Esophagus squamous epithelium (tissue), 5 donors: ENCODE data around the gene IL3RA. TPM values are rescaled to one million over a fixed set of nuclear protein-coding genes. Genes with fewer than 3 reads are reported as not detected.

Experiments used
- DNase-seq: peaks from one replicate; lab custom pipeline; 2025; lab: John Stamatoyannopoulos, UW
- H3K27ac ChIP-seq, 4 donors: fragments of 200-600 bp; sonication (generic); one replicate each; pipeline ENCODE4 v1.5.1; 2016 to 2019; ENCODE audit warnings: mild to moderate bottlenecking in 1 of 4
- H3K27me3 ChIP-seq, 4 donors: fragments of 200-600 bp; sonication (generic); 1 replicate in 3 of 4; 2 replicates in 1 of 4; pipeline versions ENCODE4 v1.5.1 to v1.6.0; 2017 to 2021; ENCODE audit warnings: antibody characterized with exemption in 1 of 4
- H3K36me3 ChIP-seq, 3 donors: fragments of 200-600 bp; sonication (generic); one replicate each; pipeline ENCODE4 v1.5.1; 2016 to 2019
- H3K4me1 ChIP-seq, 3 donors: fragments of 200-600 bp; sonication (generic); one replicate each; pipeline ENCODE4 v1.5.1; 2017 to 2019
- H3K4me3 ChIP-seq, 4 donors: fragments of 200-600 bp; sonication (generic); 1 replicate in 3 of 4; 2 replicates in 1 of 4; pipeline ENCODE4 v1.5.1; 2016 to 2019; ENCODE audit warnings: mild to moderate bottlenecking in 2 of 4, moderate library complexity in 1 of 4
- H3K9me3 ChIP-seq, 3 donors: fragments of 200-600 bp; sonication (generic); one replicate each; pipeline ENCODE4 v1.5.1; 2016 to 2019
- POLR2A ChIP-seq, 4 donors: fragments of 450-650 bp; IDR thresholded peaks; one replicate each; pipeline ENCODE4 v1.6.1; 2017; ENCODE audit warnings: antibody characterized with exemption in 4 of 4, mild to moderate bottlenecking in 4 of 4, moderate library complexity in 3 of 4
- WGBS, 2 donors: methylation state at CpG; one replicate each; pipeline ENCODE4 v1.1.5; 2018; 5-methylcytosine and 5-hydroxymethylcytosine counted together
- intact Hi-C: fragments of 100-400 bp; cut with DNase I; formaldehyde crosslinking; loops from one replicate; pipeline ENCODE4 v1.15.0; 2022
- total RNA-seq, 4 donors: library from RNA; depleted of rRNA; stranded (reverse); fragments of >200 nt; gene quantifications; one replicate each; pipeline ENCODE4 v1.1.0, GENCODE V29; 2016
- TF ChIP-seq, protein P1 (sequence below), 6 experiments: fragments of 450-650 bp in 4 of 6; fragments of 200-600 bp in 2 of 6; sonication (generic) in 2 of 6; IDR thresholded peaks; one replicate each; pipeline ENCODE4 v1.5.1; 2016 to 2019; ENCODE audit warnings: antibody characterized with exemption in 6 of 6, mild to moderate bottlenecking in 4 of 6, moderate library complexity in 4 of 6
- donor health status: DM: yes; HTN: yes; CAD: no.

IL3RA gene
- total RNA-seq, 4 donors from 2014 or later = 0.92 to 12.3 (median 5.9) TPM; not detected in 1

DNA sequence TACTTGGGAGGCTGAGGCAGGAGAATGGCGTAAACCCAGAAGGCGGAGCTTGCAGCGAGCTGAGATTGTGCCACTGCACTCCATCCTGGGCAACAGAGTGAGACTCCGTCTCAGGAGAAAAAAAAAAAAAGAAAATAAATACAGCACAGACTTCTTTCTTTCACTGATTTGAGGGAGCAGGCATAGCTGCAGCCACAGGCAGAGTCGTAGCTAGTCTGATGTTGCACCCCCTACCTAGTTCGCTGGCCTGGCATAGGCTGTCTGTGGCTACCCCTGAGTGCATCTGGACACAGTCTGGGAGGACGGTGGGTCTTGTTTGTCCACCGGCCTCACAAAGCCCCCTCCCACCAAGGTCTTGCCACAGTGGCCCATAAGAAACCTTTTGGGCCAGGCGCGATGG is 21.4 kb downstream of the IL3RA start:
- peaks cover 0 to 7% (median 0%) of the 10 kb centered on the region in 3 donors for H3K4me1 ChIP-seq
- no peak overlapping the region for H3K4me3 ChIP-seq
- no peaks in the 10 kb centered on the region for H3K27me3 ChIP-seq
- no peak for DNase-seq
- H3K9me3 ChIP-seq = peaks cover 0 to 10% (median 0%) of the 10 kb centered on the region in 3 donors
- intact Hi-C loops = no loop called here
- H3K36me3 ChIP-seq = peaks cover 0 to 19% (median 0%) of the 10 kb centered on the region in 3 donors
- TF ChIP-seq POLR2A (IDR thresholded peaks at IDR 0.05) = no peak
- TF ChIP-seq, protein P1, sequence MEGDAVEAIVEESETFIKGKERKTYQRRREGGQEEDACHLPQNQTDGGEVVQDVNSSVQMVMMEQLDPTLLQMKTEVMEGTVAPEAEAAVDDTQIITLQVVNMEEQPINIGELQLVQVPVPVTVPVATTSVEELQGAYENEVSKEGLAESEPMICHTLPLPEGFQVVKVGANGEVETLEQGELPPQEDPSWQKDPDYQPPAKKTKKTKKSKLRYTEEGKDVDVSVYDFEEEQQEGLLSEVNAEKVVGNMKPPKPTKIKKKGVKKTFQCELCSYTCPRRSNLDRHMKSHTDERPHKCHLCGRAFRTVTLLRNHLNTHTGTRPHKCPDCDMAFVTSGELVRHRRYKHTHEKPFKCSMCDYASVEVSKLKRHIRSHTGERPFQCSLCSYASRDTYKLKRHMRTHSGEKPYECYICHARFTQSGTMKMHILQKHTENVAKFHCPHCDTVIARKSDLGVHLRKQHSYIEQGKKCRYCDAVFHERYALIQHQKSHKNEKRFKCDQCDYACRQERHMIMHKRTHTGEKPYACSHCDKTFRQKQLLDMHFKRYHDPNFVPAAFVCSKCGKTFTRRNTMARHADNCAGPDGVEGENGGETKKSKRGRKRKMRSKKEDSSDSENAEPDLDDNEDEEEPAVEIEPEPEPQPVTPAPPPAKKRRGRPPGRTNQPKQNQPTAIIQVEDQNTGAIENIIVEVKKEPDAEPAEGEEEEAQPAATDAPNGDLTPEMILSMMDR (IDR thresholded peaks at IDR 0.05) = no peak
- 91 to 97% methylated on average over 8 to 10 of the region's 10 CpGs for WGBS, 2 donors
- H3K27ac ChIP-seq = no peak overlapping the region

DNA sequence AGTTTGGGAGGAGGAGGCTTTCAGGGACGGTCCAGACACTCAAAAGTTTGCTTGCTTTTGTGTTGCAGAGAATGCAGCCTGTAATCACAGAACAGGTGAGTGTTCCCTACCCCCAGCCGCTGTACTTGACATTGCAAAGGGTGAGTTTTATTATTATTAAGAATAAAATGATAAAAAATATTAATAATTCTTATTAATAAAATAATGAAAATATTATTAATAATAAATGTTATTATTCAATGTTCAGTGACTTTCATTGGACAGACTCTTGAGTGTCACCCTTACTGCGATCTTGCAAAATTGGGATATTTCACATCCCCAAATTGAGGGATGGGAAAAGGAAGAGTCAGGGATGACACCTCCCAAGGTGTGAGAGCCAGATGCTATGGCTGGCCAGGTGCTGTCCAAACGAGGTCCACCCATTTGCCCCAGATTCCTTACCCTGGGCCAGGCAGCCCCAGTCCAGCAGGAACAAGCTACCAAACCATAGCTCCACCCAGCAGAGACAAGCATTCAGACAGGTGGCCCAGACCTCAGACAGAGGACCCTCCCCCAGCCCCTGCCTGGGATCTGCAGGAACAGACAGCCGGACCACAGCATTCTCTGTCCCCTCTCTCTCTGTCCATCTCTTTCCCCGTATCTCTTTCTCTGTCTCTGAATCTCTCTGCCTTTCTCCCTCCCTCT is 22.4 kb downstream of the IL3RA start:
- H3K4me3 ChIP-seq = no peak overlapping the region
- no peaks in the 10 kb centered on the region for H3K27me3 ChIP-seq
- intact Hi-C loops = no loop called here
- DNase-seq = no peak
- peaks cover 0 to 7% (median 0%) of the 10 kb centered on the region in 3 donors for H3K4me1 ChIP-seq
- H3K27ac ChIP-seq = no peak overlapping the region
- peaks cover 0 to 10% (median 0%) of the 10 kb centered on the region in 3 donors for H3K9me3 ChIP-seq
- 87 to 92% methylated on average over 5 to 6 of the region's 6 CpGs for WGBS, 2 donors
- peaks cover 0 to 26% (median 0%) of the 10 kb centered on the region in 3 donors for H3K36me3 ChIP-seq
- TF ChIP-seq POLR2A (IDR thresholded peaks at IDR 0.05) = no peak
- TF ChIP-seq, protein P1 (IDR thresholded peaks at IDR 0.05) = no peak

DNA sequence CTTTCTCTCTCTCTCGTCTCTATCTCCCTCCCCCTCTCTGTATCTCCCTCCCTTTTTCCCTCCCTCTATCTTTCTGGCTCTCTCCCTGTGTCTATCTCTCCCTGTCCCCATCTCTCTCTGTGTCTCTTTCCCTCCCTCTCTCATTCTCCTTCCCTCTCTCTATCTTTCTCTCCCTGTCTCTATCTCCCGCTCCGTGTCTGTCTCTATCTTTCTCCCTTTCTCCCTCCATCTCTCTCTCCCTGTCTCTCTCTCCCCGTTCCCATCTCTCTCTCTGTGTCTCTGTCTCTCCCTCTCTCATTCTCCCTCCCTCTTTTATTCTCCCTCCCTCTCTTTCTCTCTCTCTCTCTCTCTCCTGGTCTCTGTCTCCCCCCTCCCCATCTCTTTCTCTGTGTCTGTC is 22.9 kb downstream of the IL3RA start:
- Histone ChIP-seq H3K4me3 (no peak overlapping the region), H3K36me3 (peaks cover 0 to 32% (median 0%) of the 10 kb centered on the region in 3 donors), H3K9me3 (peaks cover 0 to 10% (median 0%) of the 10 kb centered on the region in 3 donors), H3K27me3 (no peaks in the 10 kb centered on the region), H3K4me1 (peaks cover 0 to 7% (median 0%) of the 10 kb centered on the region in 3 donors), H3K27ac (no peak overlapping the region)
- DNase-seq = no peak
- TF ChIP-seq, protein P1 (IDR thresholded peaks at IDR 0.05) = no peak
- TF ChIP-seq POLR2A (IDR thresholded peaks at IDR 0.05) = no peak
- WGBS, 2 donors = 85% methylated on average over 4 of the region's 4 CpGs
- intact Hi-C loops = no loop called here

DNA sequence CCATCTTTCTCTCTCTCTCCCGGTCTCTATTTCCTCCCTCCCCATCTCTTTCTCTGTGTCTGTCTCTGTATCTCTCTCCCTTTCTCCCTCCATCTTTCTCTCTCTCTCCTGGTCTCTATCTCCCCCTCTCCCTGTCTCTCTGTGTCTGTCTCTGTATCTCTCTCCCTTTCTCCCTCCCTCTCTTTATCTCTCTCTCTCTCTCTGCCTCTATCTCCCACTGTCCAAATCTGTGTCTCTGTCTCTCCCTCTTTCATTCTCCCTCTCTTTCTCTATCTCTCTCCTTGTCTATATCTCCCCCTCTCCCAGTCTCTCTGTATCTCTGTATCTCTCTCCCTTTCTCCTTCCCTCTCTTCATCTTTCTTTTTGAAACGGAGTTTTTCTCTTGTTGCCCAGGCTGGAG is 23.6 kb downstream of the IL3RA start:
- no peak for DNase-seq
- TF ChIP-seq, protein P1 (IDR thresholded peaks at IDR 0.05) = no peak
- TF ChIP-seq POLR2A (IDR thresholded peaks at IDR 0.05) = no peak
- Histone ChIP-seq H3K36me3 (peaks cover 0 to 38% (median 0%) of the 10 kb centered on the region in 3 donors), H3K27ac (no peak overlapping the region), H3K4me1 (peaks cover 0 to 7% (median 0%) of the 10 kb centered on the region in 3 donors), H3K9me3 (peaks cover 0 to 10% (median 0%) of the 10 kb centered on the region in 3 donors), H3K27me3 (no peaks in the 10 kb centered on the region), H3K4me3 (no peak overlapping the region)
- WGBS, 2 donors = 87 to 92% methylated on average over 2 of the region's 2 CpGs
- intact Hi-C loops = no loop called here

DNA sequence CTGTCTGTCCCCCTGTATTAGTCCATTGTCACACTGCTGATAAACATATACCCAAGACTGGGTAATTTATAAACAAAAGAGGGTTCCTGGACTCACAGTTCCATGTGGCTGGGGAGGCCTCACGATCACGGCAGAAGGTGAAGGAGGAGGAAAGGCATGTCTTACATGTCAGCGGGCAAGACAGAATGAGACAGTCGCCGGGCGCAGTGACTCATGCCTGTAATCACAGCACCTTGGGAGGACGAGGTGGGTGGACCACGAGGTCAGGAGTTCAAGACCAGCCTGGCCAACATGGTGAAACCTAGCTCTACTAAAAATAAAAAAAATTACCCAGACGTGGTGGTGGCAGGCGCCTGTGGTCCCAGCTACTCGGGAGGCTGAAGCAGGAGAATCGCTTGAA is 24.7 kb downstream of the IL3RA start:
- peaks cover 0 to 10% (median 0%) of the 10 kb centered on the region in 3 donors for H3K9me3 ChIP-seq
- H3K36me3 ChIP-seq = peaks cover 0 to 38% (median 0%) of the 10 kb centered on the region in 3 donors
- no peak for TF ChIP-seq POLR2A (IDR thresholded peaks at IDR 0.05)
- TF ChIP-seq, protein P1 (IDR thresholded peaks at IDR 0.05) = no peak
- no peaks in the 10 kb centered on the region for H3K27me3 ChIP-seq
- intact Hi-C loops = no loop called here
- H3K4me3 ChIP-seq = no peak overlapping the region
- WGBS, 2 donors = 70 to 72% methylated on average over 10 to 12 of the region's 12 CpGs
- DNase-seq = no peak
- H3K4me1 ChIP-seq = no peaks in the 10 kb centered on the region
- no peak overlapping the region for H3K27ac ChIP-seq
